Astrocyte of the spinal cord (primary cell): ENCODE results near the gene MGAT5B.

ENCODE experiments used
- DNase-seq: peaks from one replicate; pipeline ENCODE4 v3.0.0; 2011; ENCODE audit warnings: low read depth, low spot score
- H3K4me3 ChIP-seq: 2 replicates; pipeline ENCODE4 v1.5.1; 2011; ENCODE audit warnings: low read depth, mild to moderate bottlenecking, low read length, moderate library complexity
- CTCF ChIP-seq: IDR thresholded peaks from 2 replicates; pipeline ENCODE4 v1.5.1; 2012; ENCODE audit warnings: low read depth, mild to moderate bottlenecking, low read length, inconsistent platforms
- in situ Hi-C: cut with HindIII; loops from 2 replicates; pipeline ENCODE4 v1.10.0; 2017; ENCODE audit warnings: low sequenced_read_pairs

Gene MGAT5B

GRCh38 chr17:76912421-76913164 is 44.4 kb downstream of the MGAT5B start:
- no peak overlapping the region for H3K4me3 ChIP-seq
- TF ChIP-seq CTCF, result no peak
- in situ Hi-C loops, result no loop called here
- DNase-seq, result no peak

GRCh38 chr17:76914937-76915336 is 46.7 kb downstream of the MGAT5B start:
- in situ Hi-C loops, result no loop called here
- no peak for DNase-seq
- TF ChIP-seq CTCF, result no peak
- H3K4me3 ChIP-seq, result no peak overlapping the region

GRCh38 chr17:76915840-76916510 is 47.8 kb downstream of the MGAT5B start:
- no peak for TF ChIP-seq CTCF
- in situ Hi-C loops, result no loop called here

GRCh38 chr17:76917829-76918228 is 49.6 kb downstream of the MGAT5B start:
- in situ Hi-C loops, result no loop called here
- DNase-seq, result no peak
- TF ChIP-seq CTCF, result no peak
- no peak overlapping the region for H3K4me3 ChIP-seq

More at GRCh38 chr17:76915840-76916510, 47.8 kb downstream of the MGAT5B start:
- DNase-seq, result no peak
- H3K4me3 ChIP-seq, result no peak overlapping the region

- H3K4me3 ChIP-seq, result no peak overlapping the region
- DNase-seq, result no peak
- in situ Hi-C loops, result no loop called here
- no peak for TF ChIP-seq CTCF
These were observed 50.6 kb downstream of the MGAT5B start for GRCh38 chr17:76918811-76919210.

- in situ Hi-C loops, result no loop called here
- no peak for DNase-seq
- no peak for TF ChIP-seq CTCF
- H3K4me3 ChIP-seq, result no peak overlapping the region
These were observed 52.3 kb downstream of the MGAT5B start for GRCh38 chr17:76920364-76921139.
